Stimulated activated CD4-positive, alpha-beta T cell treated with anti-CD3 and anti-CD28 coated beads, Interleukin-2, amount 100 ng/mL, for 24 hours (primary cell): ENCODE measurements around the gene TEN1.
A peak's percentile ranks its signal among the peaks of the same experiment; 100 is the strongest.
"Not testable (repeated sequence)": the region's sequence is repeated elsewhere in the genome, so short reads cannot be mapped to it uniquely, and the experiment has no call there.

Experiments
- DNase-seq, 2 donors: peaks; one replicate each; pipeline ENCODE4 v3.0.0-alpha.2; 2020

The TEN1 gene

DNA sequence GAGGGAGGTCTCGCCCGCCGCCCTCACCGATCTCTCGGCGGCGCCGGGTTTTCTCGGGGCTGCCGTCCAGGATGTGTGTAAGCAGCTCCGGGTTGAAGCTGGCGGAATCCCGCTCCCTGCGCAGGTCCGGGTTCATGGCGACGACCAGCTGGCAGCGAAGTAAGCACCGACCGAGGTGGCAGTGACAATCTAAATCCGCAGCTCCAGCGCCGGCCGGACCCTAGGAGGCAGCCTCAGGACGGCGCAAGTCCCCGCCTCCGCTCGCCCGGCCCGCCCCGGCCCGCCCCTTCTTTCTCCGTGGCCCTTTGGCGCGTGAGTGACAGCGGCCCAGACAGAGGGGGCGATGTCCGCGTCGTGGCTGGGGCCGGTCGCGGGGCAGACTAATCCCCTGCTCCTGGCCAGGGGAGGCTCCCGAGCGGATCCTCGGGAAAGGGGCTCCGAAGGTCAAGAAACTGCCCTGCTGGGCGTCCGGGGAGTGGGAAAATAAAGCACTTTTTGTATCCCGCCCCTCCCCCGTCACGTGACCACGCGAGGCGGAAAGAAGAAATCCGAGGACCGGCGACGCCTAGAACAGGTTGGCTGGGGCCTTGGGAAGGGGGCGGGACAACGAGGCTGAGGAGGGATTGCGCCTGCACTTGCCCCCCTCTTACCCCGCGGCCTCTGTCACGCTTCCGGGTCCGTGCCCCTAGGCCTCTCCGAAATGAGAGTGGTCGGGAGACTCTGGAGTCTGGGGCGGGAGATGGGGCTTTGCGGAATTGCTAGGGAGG, at the start of gene TEN1, which contains the start of gene ACOX1:
TEN1 (plus strand) TSS at position 303 of the 767 bp plus-strand sequence. CDS start 6,953 bp downstream, outside the sequence.
ACOX1 (minus strand) TSS at position 229 of the 767 bp plus-strand sequence; CDS start at position 136, 93 bp downstream.
- DNase-seq = peak; percentile 98

- DNase-seq = no peak
These were observed 48.0 kb upstream of the TEN1 start for GRCh38 chr17:75931062-75931461.

- no peak for DNase-seq
These were observed 46.2 kb upstream of the TEN1 start for GRCh38 chr17:75932852-75933251.

DNA sequence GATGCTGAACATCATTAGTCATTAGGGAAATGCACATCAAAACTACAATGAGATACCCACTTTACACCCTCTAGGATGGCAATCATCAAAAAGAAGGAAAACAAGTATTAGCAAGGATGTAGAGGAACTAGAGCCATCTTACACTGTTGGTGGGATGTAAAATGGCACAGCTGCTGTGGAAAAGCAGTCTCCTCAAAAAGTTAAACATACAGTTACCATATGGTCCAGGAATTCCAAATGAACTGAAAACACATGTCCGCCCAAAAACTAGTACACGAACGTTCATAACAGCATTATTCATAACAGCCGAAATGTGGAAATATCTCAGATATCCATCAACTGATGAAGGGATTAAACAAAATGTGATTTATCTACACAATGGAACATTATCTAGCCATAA, 45.2 kb upstream of the TEN1 start:
- DNase-seq = no peak

DNA sequence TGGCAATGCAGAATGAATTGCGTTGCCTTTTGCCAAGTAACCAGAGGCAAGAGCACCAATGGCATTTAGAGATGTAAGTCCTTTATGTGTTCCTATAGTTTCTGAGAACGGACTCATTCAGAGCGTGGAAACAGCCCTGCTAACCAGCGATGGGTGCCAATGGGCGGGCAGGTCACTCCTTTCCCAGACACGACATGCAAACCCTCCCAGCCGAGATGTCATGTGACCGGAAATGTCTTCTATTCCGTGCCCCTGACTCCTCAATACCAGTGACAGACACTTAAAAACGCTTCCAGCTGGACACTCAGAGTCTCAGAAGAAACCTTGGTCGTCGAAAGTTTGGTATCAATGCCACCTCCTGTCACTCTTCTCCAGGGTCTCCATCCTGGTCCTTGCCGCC, 41.4 kb upstream of the TEN1 start:
- no peak for DNase-seq

DNA sequence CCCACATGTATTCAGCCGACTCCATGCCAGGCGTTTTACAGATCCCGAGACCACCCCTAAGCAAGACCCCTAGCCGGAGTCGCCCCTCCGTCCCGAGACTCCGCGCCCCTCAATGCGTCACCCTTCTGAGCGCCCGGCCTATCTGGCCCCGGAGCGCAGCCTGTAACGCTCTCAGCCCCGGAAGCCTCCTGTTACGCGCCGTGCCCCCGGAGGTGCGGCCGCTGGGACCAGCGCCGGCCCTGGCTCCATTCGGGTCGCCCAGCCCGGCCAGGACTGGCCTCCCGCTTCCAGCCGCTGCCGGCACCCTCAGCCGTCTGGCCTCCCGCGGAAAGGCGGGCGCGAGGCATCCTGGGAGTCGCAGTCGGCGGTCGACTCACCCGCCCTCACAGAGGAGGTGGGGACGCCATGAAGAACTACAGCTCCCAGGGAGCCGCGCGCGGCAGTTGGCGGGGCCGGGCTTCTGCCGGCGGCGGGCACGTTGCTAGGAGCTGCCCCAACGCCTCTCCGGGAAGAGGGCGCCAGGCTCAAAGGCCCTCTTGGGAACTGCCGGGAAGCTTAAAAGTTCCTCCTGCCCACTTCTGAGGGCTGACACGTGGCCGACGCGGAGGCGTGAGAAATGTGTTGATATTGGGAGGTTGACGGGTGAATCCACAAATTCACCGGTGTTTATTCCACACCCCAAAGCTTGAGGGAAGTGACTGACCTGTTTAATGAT, 38.2 kb upstream of the TEN1 start, which contains the start of gene FBF1:
FBF1 (minus strand) TSS at position 316 of the 715 bp plus-strand sequence. CDS start 2,893 bp downstream, outside the sequence.
- peak; percentile 91 to 92 for DNase-seq

DNA sequence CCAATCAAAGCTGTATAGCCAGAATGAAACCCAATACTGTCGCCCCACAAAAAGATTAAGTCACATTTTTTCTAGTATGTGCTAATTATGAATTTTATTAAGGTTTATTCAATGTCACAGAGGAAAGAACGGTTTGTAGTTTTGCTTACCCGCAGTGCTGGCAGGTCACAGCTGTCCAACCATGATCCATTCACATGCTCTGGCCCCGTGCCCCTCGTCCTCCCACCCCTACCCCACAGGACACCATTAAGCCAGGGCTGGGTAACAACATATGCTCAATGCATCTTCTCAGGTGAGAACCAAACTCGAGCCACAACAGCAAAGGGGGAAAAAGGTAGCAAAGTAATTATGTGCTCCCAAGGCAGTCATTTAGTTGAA, 37.6 kb upstream of the TEN1 start:
- DNase-seq = no peak

- no peak for DNase-seq
These were observed 36.6 kb upstream of the TEN1 start for GRCh38 chr17:75942473-75942872.

GRCh38 chr17:75943491-75943890, 35.5 kb upstream of the TEN1 start:
- DNase-seq = no peak

GRCh38 chr17:75945211-75945610, 33.8 kb upstream of the TEN1 start:
- DNase-seq = no peak

- DNase-seq = no peak
These were observed 28.6 kb upstream of the TEN1 start for GRCh38 chr17:75950421-75950820.

DNA sequence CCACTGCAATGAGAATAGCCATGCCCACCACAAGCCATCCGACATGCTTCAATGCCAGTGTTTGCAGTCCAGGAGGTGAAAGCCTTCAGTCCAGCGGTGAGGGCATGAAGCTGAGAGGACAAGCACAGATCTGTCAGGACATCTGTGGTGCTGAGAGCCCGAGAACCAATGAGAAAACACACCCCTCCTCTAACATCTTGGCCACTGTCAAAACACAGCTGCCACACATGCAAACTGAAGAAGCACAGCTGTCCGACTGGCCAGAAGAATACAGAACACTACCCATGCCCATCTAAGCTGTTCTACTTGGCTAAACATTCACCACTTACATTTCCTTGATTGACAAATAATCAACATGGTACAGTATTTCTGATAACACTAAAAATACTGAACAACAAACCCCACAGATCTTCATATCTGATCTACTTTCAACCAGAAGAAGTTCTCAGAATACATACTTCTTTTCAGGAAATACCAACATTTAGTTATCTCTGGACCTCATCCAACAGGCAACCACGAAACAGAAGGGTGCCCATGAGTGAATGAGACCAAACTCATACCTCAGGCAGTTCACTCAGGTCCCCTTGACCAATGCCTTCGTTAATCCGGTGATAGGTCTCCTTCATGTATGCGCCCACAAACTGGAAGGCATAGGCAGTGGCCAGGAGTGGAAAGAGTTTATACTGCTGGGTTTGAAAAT, 28.0 kb upstream of the TEN1 start:
- DNase-seq = no peak

- DNase-seq = no peak
These were observed 19.8 kb upstream of the TEN1 start for GRCh38 chr17:75959051-75959838.

GRCh38 chr17:75959839-75960511, 19.1 kb upstream of the TEN1 start:
- no peak for DNase-seq

- no peak for DNase-seq
These were observed 13.6 kb upstream of the TEN1 start for GRCh38 chr17:75965468-75965867.

DNA sequence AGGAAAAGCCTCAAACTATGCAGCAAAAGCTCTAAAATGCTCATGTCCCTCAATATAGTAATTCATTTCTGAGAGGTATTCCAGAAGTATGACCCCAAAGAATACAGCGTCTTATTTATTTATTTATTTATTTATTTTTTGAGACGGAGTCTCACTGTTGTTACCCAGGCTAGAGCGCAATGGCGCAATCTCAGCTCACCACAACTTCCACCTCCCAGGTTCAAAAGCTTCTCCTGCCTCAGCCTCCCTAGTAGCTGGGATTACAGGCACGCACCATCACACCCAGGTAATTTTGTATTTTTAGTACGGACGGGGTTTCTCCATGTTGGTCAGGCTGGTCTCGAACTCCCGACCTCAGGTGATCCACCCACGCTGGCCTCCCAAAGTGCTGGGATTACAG, 10.0 kb upstream of the TEN1 start:
- DNase-seq = not testable (repeated sequence)

GRCh38 chr17:75970011-75970523, 9.0 kb upstream of the TEN1 start:
- no peak for DNase-seq

GRCh38 chr17:75970626-75971025, 8.4 kb upstream of the TEN1 start:
- DNase-seq = no peak

GRCh38 chr17:75975187-75975586, 3.9 kb upstream of the TEN1 start:
- DNase-seq = not testable (repeated sequence)

GRCh38 chr17:75975757-75976174, 3.3 kb upstream of the TEN1 start:
- no peak for DNase-seq

DNA sequence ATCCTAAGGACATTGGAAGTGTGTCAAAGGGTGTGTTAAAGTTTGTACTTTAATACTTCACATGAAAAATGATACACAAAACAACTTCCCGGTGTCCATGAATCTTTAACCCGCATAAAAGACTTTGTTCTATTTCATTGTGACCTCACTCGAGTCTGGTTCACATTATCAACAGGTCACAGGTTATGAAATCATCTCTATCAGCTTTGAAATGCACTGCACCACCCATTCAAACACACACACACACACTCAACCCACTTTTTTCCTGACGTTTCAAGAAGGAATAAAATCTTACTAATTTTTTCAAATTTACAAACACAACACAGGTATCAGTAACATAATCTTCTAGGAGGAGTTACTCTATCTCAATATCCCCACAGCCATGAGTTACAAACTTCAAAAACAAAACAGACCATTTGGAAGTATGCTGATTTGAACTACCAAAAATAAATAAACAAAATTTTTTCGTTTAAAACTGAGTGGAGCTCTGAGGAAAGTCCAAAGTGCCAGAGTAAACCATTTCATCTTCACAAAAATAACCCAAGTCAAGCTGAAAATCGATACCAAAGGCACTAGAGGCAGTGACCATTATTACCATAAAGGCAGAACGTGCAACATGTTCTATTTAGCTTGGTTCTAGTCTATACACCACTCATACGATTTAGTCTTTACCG, 2.7 kb upstream of the TEN1 start:
- DNase-seq = no peak
